HG03060 (cell line): ENCODE data around the gene MLX.
"Not testable (repeated sequence)": the region's sequence is repeated elsewhere in the genome, so short reads cannot be mapped to it uniquely, and the experiment has no call there.

Experiments
- ATAC-seq: cut with Tn5 transposase; IDR thresholded peaks from one replicate; pipeline ENCODE4 v1.9.1; 2021; ENCODE audit warnings: low read depth, moderate number of reproducible peaks; ENCODE audit not compliant: unreplicated experiment

The MLX gene

DNA sequence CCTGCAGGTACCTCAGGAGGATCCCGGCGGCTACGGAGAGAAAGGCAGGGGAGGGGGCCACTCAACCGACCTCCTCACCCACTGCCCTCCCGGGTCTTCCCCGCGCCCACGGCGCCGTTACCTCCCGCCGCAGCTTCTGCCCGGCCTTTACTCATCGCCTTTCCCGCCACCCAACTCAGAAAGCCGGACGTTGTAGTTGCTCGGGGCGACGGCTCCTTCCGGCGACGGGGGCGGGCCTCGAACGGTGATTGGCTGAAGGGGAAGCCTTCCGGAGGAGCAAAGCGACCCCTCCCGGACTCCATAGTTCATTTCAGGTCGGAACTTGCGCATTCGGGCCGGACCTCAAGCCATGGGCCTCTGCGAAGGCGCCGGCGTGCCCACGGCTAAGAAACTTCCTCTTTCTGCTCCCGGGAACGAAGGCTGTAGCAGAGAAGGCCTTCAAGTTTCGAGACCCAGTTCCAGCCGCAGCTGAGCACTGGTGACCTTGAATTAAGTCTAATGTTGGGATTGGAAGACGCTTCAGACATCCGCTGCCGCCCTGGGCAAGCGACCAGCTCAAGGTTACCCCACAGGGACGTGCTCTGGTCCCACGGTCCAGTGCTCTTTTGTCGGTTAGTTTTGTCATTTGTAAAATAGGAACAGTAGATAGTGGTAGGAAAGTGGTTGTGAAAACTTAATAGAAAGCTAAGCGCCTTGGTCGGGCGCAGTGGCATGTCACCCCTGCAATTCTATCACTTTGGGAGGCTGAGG lies 10.8 kb downstream of the MLX start, which contains the start of gene PSMC3IP:
TSS of gene PSMC3IP (minus strand) at position 198 of the 750 bp plus-strand sequence. CDS start at position 155, 43 bp downstream.
- ATAC-seq, result no peak

GRCh38 chr17:42578282-42578869 lies 11.5 kb downstream of the MLX start:
- no peak for ATAC-seq

DNA sequence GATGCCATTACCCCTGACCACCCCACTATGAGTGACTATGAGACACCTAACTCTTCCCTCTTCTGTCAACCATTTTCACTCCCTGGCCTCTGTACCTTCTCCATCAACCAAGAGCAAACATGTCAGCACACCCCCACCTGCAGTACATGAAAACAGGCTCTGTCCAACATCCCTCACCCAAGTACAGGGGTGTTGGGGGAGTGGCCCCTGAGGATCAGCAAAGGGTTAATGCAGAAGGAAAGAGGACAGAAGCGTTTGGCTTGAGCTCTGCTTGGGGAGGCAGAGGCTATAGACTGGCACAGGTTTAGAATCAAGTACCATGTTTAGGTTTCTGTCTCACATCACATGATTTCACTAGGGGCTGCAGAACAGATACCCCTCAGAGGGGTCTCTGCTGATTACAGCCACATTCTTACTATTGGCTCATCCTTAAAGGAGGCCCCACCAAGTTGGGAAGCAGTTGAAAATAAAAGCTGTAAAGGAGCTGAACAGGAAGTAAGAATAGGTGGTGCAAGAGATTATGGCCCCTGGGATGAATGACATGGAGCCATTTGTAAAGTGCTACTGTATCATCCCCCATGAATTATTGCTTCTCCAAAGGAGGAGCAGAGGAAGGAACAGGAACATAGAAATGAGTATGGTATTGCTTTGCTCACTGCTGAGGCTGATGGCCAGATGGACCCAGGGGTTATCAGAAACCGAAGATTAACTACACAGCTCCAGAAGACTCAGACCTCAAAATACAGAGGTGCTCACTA lies 13.1 kb downstream of the MLX start:
- ATAC-seq, result no peak

GRCh38 chr17:42581744-42582270 lies 14.9 kb downstream of the MLX start:
- no peak for ATAC-seq

GRCh38 chr17:42584880-42585279 lies 18.0 kb downstream of the MLX start:
- ATAC-seq, result no peak

GRCh38 chr17:42585353-42585752 lies 18.5 kb downstream of the MLX start:
- no peak for ATAC-seq

- ATAC-seq, result no peak
Measured at GRCh38 chr17:42586514-42587230, 19.8 kb downstream of the MLX start.

DNA sequence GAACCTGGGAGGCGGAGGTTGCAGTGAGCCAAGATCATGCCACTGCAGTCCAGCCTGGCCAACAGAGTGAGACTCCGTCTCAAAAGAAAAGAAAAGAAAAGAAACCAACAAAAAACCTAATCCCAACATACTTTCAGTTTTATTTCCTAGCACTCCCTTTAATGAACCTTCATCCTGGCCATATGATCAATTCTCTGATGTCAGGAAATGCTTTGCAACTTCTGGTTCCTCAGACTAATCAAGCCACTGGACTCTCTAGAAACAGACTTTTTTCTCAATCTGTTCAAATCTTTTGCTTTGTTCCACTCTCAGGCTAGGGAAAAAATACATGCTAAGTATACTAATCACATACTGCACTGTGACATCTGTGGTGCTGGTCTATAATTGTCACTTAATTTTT lies 24.0 kb downstream of the MLX start:
- ATAC-seq, result no peak

DNA sequence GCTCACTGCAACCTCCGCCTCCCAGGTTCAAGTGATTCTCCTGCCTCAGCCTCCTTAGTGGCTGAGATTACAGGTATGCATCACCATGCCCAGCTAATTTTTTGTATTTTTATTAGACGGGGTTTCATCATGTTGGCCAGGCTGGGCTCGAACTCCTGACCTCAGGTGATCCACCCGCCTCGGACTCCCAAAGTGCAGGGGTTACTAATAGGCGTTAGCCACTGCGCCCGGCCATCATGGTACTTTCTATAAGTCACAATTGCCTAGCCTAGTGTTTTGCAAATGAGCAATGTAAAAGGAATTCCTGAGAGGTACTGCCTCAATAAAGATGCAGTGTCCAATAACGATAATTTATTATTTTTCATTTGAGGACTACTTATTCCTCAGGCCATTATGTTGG lies 24.5 kb downstream of the MLX start:
- ATAC-seq, result no peak

DNA sequence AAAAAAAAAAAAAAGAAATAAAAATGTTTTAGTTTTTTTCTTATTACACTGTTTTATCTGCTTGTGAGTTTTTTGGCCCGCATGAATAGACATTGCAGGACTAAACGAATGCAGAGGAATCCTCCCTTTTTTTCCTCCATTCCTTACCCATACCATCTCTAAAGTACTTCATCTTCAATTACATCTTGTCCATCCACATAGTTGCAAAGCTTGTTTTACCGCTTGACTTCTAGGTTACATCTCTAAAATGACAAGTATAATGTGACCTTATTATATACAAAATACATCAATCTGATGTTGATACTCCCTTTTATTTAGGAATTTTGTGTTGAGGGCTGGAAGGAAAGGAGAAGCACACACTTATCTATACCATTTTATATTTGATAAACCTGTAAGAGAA lies 29.5 kb downstream of the MLX start:
- no peak for ATAC-seq

DNA sequence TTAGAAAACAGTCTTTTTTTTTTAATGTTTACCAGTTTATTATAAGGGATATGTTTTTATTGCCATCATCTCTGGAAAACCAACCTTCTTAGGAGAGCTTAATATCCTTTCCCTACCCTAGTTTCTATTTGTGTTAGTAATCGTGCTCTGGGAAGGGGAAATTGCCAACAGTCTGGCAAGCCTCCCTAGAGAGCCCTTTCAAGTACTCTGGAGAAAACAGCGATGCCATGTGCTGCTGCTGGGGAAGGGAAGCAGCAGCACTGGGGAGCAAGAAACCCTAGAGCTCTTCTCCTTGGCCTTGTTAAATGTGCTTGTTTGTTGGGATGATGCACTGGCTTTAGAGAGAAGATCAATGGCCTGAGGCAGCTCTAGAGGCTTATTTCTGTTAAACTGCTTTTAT lies 32.0 kb downstream of the MLX start:
- ATAC-seq, result no peak

DNA sequence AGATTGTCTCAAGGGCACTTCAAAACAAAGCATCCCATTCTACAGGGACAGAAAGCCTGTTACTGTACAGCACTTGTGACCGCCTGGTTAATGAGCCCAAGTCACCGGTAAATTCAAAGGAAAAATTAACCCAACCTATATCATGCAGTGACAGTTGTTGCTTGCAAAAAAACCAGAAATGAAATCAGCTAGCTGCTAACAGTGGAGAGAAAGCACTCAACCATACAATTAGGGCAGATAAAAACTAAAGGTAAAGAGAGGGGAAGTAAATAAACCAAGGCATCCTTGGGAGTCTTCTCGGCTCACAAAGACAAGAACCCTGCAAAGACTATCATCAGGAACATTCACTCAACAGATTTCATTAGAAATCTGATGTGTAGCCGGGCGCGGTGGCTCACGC lies 36.4 kb downstream of the MLX start:
- no peak for ATAC-seq

DNA sequence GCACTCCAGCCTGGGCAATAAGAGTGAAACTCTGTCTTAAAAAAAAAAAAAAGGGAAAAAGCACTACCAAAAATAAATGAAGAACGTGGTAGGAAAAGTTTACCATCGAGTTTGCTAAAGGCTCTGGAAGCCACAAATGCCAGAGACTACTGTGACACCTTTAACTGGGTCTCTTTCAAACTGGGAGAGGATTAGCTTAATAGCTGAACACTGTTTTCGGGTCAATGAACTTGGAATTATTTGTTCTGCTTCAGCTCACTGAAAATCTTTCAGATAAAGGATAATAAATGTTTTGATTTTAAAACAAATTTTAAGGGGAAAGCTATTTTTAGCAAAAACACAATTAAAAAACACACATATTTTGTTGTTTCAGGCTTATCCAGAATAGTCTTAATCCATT lies 40.9 kb downstream of the MLX start:
- ATAC-seq, result no peak

DNA sequence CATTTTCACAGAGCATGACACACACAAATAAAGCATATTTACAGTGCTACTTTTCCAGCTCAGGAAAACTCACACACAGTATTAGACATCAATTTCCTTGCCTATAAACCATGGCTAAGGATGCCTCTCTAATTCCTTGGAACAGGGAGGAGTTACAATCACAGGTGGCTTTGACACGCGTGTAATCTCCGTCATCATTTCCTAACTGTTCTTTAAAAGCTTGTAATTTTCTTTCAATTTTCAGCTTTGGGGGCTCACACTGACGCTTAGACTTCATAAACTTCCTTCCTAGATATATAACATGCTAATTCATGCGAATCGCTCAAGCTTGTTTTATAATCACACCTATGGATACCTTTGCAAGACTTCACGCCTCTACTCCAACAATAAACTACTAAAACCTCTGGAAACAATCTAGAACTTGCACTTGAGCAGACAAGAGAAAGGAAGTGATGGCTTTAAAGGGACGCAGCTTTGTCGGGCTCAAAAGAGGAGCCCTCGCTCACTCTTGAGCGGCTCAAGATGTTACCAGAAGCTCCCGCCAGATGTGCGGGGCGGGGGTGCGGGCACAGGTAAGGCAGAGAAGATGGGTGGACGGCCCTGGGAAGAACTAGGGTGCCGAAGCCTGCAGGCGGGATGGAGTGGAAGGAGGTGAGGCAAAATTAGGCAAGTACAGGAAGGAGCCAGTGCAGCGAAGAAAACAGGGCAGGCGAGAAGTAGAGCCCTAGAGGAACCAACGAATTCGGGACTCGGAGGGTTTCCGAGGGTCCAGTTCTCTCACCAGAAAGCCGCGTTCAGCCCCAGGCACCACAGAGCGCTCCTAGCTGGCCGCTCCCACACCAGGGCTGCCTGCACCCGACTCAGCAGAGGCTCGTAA lies 41.6 kb downstream of the MLX start:
- ATAC-seq, result no peak

GRCh38 chr17:42609182-42609813 lies 42.4 kb downstream of the MLX start, which contains the start of the genes RETREG3 and TUBG1:
TSS of gene RETREG3 (minus strand) at chr17:42609374. CDS start at chr17:42609324, 50 bp downstream.
TSS of gene TUBG1 (plus strand) at chr17:42609683. CDS start at chr17:42609738, 55 bp downstream.
- peak; percentile 72 for ATAC-seq

- ATAC-seq, result not testable (repeated sequence)
Measured at GRCh38 chr17:42609814-42610801, 43.2 kb downstream of the MLX start.

- ATAC-seq, result no peak
Measured at GRCh38 chr17:42612013-42612412, 45.1 kb downstream of the MLX start.
